Natural killer cell (primary cell): ENCODE measurements around the gene COG3. TPM values are rescaled to one million over a fixed set of nuclear protein-coding genes. Genes with fewer than 3 reads are reported as not detected.
A peak's percentile ranks its signal among the peaks of the same experiment; 100 is the strongest.

Source experiments
- ATAC-seq, 3 donors: fragments of 150-1000 bp in 2 of 3; fragments of 200-7000 bp in 1 of 3; cut with Tn5 transposase; 1 replicate in 1 of 3; 2 replicates in 2 of 3; pipeline ENCODE4 v1.10.0; 2021; ENCODE audit warnings: mild to moderate bottlenecking in 2 of 3, moderate library complexity in 2 of 3
- DNase-seq, 2 donors: peaks; one replicate each; pipeline versions ENCODE4 v3.0.0 to v3.0.0-alpha.2; 2013 to 2021; ENCODE audit warnings: mixed read lengths in 1 of 2
- H3K27ac ChIP-seq: one replicate; pipeline ENCODE4 v1.5.1; 2013; ENCODE audit warnings: mild to moderate bottlenecking, low read length
- H3K27me3 ChIP-seq: one replicate; pipeline ENCODE4 v1.6.1; 2013; ENCODE audit warnings: low read length; ENCODE audit not compliant: control insufficient read depth, insufficient read depth
- H3K36me3 ChIP-seq: one replicate; pipeline ENCODE4 v1.6.1; 2013; ENCODE audit warnings: low read length; ENCODE audit not compliant: control insufficient read depth, insufficient read depth
- H3K4me1 ChIP-seq: one replicate; pipeline ENCODE4 v1.6.1; 2013; ENCODE audit warnings: low read length; ENCODE audit not compliant: control insufficient read depth, insufficient read depth
- H3K4me3 ChIP-seq: one replicate; pipeline ENCODE4 v1.5.1; 2013; ENCODE audit warnings: low read length
- H3K9me3 ChIP-seq: one replicate; pipeline ENCODE4 v1.6.1; 2013; ENCODE audit warnings: low read length; ENCODE audit not compliant: control insufficient read depth, insufficient read depth
- H3K27ac Mint-ChIP-seq, 2 donors: one replicate each; pipeline ENCODE4 v1.8.0; 2022; ENCODE audit warnings: mild to moderate bottlenecking in 2 of 2, mixed read lengths in 2 of 2, moderate library complexity in 1 of 2
- H3K27me3 Mint-ChIP-seq, 2 donors: one replicate each; pipeline ENCODE4 v1.8.0; 2022; ENCODE audit warnings: low read depth in 2 of 2, mixed read lengths in 2 of 2
- H3K36me3 Mint-ChIP-seq: one replicate; pipeline ENCODE4 v1.8.0; 2022; ENCODE audit warnings: mixed read lengths
- H3K4me1 Mint-ChIP-seq, 2 donors: one replicate each; pipeline ENCODE4 v1.8.0; 2022; ENCODE audit warnings: mixed read lengths in 2 of 2
- H3K4me3 Mint-ChIP-seq: one replicate; pipeline ENCODE4 v1.8.0; 2022; ENCODE audit warnings: mild to moderate bottlenecking, moderate library complexity, mixed read lengths
- H3K9me3 Mint-ChIP-seq, 2 donors: one replicate each; pipeline ENCODE4 v1.8.0; 2022; ENCODE audit warnings: mixed read lengths in 2 of 2
- WGBS: methylation state at CpG from one replicate; pipeline ENCODE4 v1.1.7; 2013; ENCODE audit warnings: missing lambda C conversion rate; ENCODE audit not compliant: insufficient coverage; 5-methylcytosine and 5-hydroxymethylcytosine counted together
- intact Hi-C: fragments of 100-400 bp; cut with micrococcal nuclease; formaldehyde crosslinking; loops from one replicate; pipeline ENCODE4 v1.14.2; 2022
- total RNA-seq, 4 donors: library from RNA; stranded (reverse); fragments of 120-200 nt in 1 of 4; gene quantifications; one replicate each; pipeline versions ENCODE4 v1.2.3 to v1.2.4, GENCODE V29; 2013 to 2022
- TF ChIP-seq, protein P1 (sequence below): fragments of 200-600 bp; IDR thresholded peaks from one replicate; pipeline ENCODE4 v1.8.0; 2022; ENCODE audit warnings: antibody characterized with exemption

The COG3 gene
- total RNA-seq, 3 donors from 2014 or later (not counting 1 experiment from before 2014, with no cell fraction given), result 48.8 to 58.1 (median 55.6) TPM

DNA sequence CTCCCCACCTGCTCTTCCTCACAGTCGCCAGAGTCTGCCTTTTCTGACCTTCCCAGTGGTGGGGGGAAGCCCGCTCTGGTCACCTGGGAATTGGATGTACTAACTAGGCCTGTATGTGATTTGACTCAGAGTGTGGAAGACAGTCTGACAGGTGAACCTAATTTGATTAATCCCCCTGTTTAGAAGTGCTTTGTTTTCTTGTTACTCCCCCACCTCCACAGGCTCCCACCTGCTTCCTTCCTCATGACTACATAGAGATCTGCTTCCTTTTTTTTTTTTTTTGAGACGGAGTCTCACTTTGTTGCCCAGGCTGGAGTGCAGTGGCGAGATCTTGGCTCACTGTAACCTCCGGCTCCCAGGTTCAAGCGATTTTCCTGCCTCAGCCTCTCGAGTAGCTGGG, 44.0 kb downstream of the COG3 start:
- H3K9me3 Mint-ChIP-seq, result no peaks in the 10 kb centered on the region
- H3K4me3 ChIP-seq, result no peak overlapping the region
- H3K27me3 Mint-ChIP-seq, result no peaks in the 10 kb centered on the region
- H3K27ac Mint-ChIP-seq, result peak overlapping the region in 1 of 2 donors; percentile 60
- no peak overlapping the region for H3K27ac ChIP-seq
- 84% methylated on average over 7 of the region's 7 CpGs for WGBS
- H3K4me1 Mint-ChIP-seq, result peaks cover 8 to 22% of the 10 kb centered on the region in 2 donors
- no peak for DNase-seq
- ATAC-seq, result no peak
- no peaks in the 10 kb centered on the region for H3K27me3 ChIP-seq
- no peaks in the 10 kb centered on the region for H3K9me3 ChIP-seq
- no peaks in the 10 kb centered on the region for H3K4me1 ChIP-seq
- intact Hi-C loops, result no loop called here
- H3K36me3 Mint-ChIP-seq, result peaks cover 13% of the 10 kb centered on the region
- H3K36me3 ChIP-seq, result peaks cover 62% of the 10 kb centered on the region
- no peak overlapping the region for H3K4me3 Mint-ChIP-seq
- TF ChIP-seq, protein P1, sequence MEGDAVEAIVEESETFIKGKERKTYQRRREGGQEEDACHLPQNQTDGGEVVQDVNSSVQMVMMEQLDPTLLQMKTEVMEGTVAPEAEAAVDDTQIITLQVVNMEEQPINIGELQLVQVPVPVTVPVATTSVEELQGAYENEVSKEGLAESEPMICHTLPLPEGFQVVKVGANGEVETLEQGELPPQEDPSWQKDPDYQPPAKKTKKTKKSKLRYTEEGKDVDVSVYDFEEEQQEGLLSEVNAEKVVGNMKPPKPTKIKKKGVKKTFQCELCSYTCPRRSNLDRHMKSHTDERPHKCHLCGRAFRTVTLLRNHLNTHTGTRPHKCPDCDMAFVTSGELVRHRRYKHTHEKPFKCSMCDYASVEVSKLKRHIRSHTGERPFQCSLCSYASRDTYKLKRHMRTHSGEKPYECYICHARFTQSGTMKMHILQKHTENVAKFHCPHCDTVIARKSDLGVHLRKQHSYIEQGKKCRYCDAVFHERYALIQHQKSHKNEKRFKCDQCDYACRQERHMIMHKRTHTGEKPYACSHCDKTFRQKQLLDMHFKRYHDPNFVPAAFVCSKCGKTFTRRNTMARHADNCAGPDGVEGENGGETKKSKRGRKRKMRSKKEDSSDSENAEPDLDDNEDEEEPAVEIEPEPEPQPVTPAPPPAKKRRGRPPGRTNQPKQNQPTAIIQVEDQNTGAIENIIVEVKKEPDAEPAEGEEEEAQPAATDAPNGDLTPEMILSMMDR, result no peak

DNA sequence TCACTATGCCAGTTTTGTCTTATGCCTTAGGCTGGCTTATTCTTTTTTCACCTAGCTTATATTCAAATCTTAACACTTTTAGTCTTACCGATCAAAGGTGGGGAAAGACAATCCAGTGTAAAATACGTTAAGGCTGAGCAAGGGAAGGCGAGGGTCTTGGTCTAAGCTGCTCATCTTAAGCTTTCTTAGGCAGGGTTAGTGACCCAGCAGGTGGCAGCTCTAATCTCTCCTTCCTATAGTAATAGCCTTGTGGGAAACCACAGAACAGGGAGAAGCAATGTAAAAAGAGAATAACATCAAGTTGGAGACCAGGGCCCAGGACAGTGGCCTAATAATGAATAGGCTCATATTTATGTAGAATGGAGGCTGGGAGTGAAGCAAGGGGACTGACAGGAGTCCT, 45.9 kb downstream of the COG3 start:
- ATAC-seq (no peak), DNase-seq (no peak)
- H3K27me3 Mint-ChIP-seq, result no peaks in the 10 kb centered on the region
- intact Hi-C loops, result loop anchor here (2.0 kb wide), 1 partner anchor 810 kb away; no protein-coding TSS in a partner anchor
- H3K4me3 ChIP-seq, result no peak overlapping the region
- 100% methylated on average over 3 of the region's 3 CpGs for WGBS
- TF ChIP-seq, protein P1, result no peak
- H3K4me1 Mint-ChIP-seq, result peaks cover 8 to 22% of the 10 kb centered on the region in 2 donors
- H3K27ac Mint-ChIP-seq, result peak overlapping the region in 1 of 2 donors; percentile 14
- H3K9me3 ChIP-seq, result no peaks in the 10 kb centered on the region
- no peaks in the 10 kb centered on the region for H3K9me3 Mint-ChIP-seq
- no peaks in the 10 kb centered on the region for H3K4me1 ChIP-seq
- H3K27ac ChIP-seq, result no peak overlapping the region
- H3K36me3 Mint-ChIP-seq, result peaks cover 12% of the 10 kb centered on the region
- H3K27me3 ChIP-seq, result no peaks in the 10 kb centered on the region
- peaks cover 60% of the 10 kb centered on the region for H3K36me3 ChIP-seq
- H3K4me3 Mint-ChIP-seq, result no peak overlapping the region

DNA sequence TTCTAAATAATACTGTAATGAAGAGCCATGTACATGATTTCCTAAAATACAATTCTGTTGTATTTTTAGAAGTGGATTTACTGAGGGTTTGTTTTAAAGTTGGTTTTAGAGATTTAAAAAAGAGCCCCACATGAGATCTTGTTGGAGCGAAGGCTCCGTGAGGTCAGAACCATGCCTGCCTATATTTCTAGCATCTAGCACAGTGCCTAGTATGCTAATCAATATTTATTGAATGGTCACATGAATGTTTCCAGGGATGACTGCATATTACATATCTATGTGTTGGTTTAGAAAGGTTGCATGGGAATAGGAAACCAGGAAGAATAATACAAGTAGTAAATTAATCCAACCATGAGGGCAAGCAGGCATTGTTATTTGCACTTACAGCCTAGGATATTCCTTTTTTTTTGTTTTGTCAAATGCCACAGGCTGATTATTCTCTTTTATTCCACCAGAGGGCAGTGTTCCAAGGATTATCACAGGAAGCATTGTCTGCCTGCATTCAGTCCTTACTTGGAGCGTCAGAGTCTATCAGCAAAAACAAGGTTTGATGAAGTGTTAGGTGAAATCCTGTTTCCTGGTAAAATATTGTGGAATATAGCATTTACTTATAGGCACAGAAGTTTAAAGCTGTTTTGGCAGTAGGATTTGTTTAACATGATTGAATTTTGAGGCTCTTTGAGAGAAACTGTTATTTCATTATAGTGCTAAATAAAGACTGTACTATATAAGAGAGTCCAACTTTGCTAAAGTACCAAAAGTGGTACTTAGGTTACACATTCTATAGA, 46.8 kb downstream of the COG3 start:
- Histone ChIP-seq H3K9me3 (no peaks in the 10 kb centered on the region), H3K4me3 (no peak overlapping the region), H3K4me1 (no peaks in the 10 kb centered on the region), H3K27me3 (no peaks in the 10 kb centered on the region), H3K36me3 (peaks cover 60% of the 10 kb centered on the region), H3K27ac (no peak overlapping the region)
- Mint-ChIP-seq H3K4me3 (no peak overlapping the region), H3K36me3 (peaks cover 6% of the 10 kb centered on the region), H3K27me3 (no peaks in the 10 kb centered on the region), H3K4me1 (peaks cover 4 to 14% of the 10 kb centered on the region in 2 donors), H3K9me3 (no peaks in the 10 kb centered on the region), H3K27ac (peak overlapping the region; percentile 65 to 67)
- TF ChIP-seq, protein P1, result peak; percentile 95
- peak; percentile 76 to 83 (median 80) for ATAC-seq
- WGBS, result 81% methylated on average over 3 of the region's 3 CpGs
- peak in 1 of 2 donors; percentile 84 for DNase-seq
- intact Hi-C loops, result loop anchor here (2.0 kb wide), 1 partner anchor 809 kb away; no protein-coding TSS in a partner anchor
